Central memory CD4-positive, alpha-beta T cell (primary cell): ENCODE data around the gene UBL3.

Experiments
- DNase-seq: peaks from one replicate; pipeline ENCODE4 v3.0.0; 2022

Gene UBL3

GRCh38 chr13:29753618-29754472, 96.6 kb downstream of the UBL3 start:
- DNase-seq = no peak

- DNase-seq = no peak
These were observed 98.2 kb downstream of the UBL3 start for GRCh38 chr13:29752175-29752574.

GRCh38 chr13:29750183-29750530, 100.3 kb downstream of the UBL3 start:
- no peak for DNase-seq

GRCh38 chr13:29749401-29750182, 100.8 kb downstream of the UBL3 start:
- DNase-seq = no peak

GRCh38 chr13:29748097-29748496, 102.3 kb downstream of the UBL3 start:
- no peak for DNase-seq

GRCh38 chr13:29746148-29746677, 104.2 kb downstream of the UBL3 start:
- DNase-seq = no peak

- DNase-seq = no peak
These were observed 104.7 kb downstream of the UBL3 start for GRCh38 chr13:29745704-29746103.

GRCh38 chr13:29743201-29743786, 107.1 kb downstream of the UBL3 start:
- no peak for DNase-seq

GRCh38 chr13:29740961-29741360, 109.5 kb downstream of the UBL3 start:
- DNase-seq = no peak

- no peak for DNase-seq
These were observed 113.4 kb downstream of the UBL3 start for GRCh38 chr13:29737061-29737460.

GRCh38 chr13:29733147-29733611, 117.2 kb downstream of the UBL3 start:
- no peak for DNase-seq

- no peak for DNase-seq
These were observed 120.2 kb downstream of the UBL3 start for GRCh38 chr13:29730253-29730652.

- no peak for DNase-seq
These were observed 128.0 kb downstream of the UBL3 start for GRCh38 chr13:29722415-29722814.

- no peak for DNase-seq
These were observed 128.7 kb downstream of the UBL3 start for GRCh38 chr13:29721766-29722165.

GRCh38 chr13:29718694-29719093, 131.7 kb downstream of the UBL3 start:
- no peak for DNase-seq

GRCh38 chr13:29716493-29716892, 133.9 kb downstream of the UBL3 start:
- no peak for DNase-seq
